Activated CD8-positive, alpha-beta memory T cell treated with anti-CD3 and anti-CD28 coated beads for 4 hours (primary cell): Measurements from ENCODE around the gene ZNF629.

Experiments used
- DNase-seq, 2 donors: peaks; one replicate each; pipeline ENCODE4 v3.0.0-alpha.2; 2020; ENCODE audit warnings: low read depth in 2 of 2

The ZNF629 gene

GRCh38 chr16:30786115-30786935 is 680 bp downstream of the ZNF629 start:
- no peak for DNase-seq

GRCh38 chr16:30785126-30786106 is 1.6 kb downstream of the ZNF629 start:
- no peak for DNase-seq

- no peak for DNase-seq
Measured at GRCh38 chr16:30784215-30784614, 2.8 kb downstream of the ZNF629 start.

- no peak for DNase-seq
Measured at GRCh38 chr16:30783280-30784109, 3.5 kb downstream of the ZNF629 start.

- DNase-seq, result no peak
Measured at GRCh38 chr16:30782486-30783279, 4.3 kb downstream of the ZNF629 start.

GRCh38 chr16:30780549-30780948 is 6.5 kb downstream of the ZNF629 start:
- no peak for DNase-seq

- no peak for DNase-seq
Measured at GRCh38 chr16:30780021-30780420, 7.0 kb downstream of the ZNF629 start.

GRCh38 chr16:30779596-30779995 is 7.4 kb downstream of the ZNF629 start:
- DNase-seq, result no peak

GRCh38 chr16:30778549-30779244 is 8.3 kb downstream of the ZNF629 start:
- DNase-seq, result no peak

- no peak for DNase-seq
Measured at GRCh38 chr16:30777591-30778297, 9.3 kb downstream of the ZNF629 start.

GRCh38 chr16:30775392-30776188 is 11.4 kb downstream of the ZNF629 start:
- DNase-seq, result no peak

- DNase-seq, result no peak
Measured at GRCh38 chr16:30775131-30775391, 11.9 kb downstream of the ZNF629 start.

GRCh38 chr16:30774367-30775130 is 12.5 kb downstream of the ZNF629 start:
- no peak for DNase-seq

GRCh38 chr16:30773826-30774225 is 13.2 kb downstream of the ZNF629 start:
- DNase-seq, result no peak

- DNase-seq, result no peak
Measured at GRCh38 chr16:30771726-30772125, 15.3 kb downstream of the ZNF629 start.

- no peak for DNase-seq
Measured at GRCh38 chr16:30769379-30770089, 17.5 kb downstream of the ZNF629 start.

- no peak for DNase-seq
Measured at GRCh38 chr16:30768583-30769181, 18.3 kb downstream of the ZNF629 start.
